H9 (cell line): Measurements from ENCODE around the gene IRF6. TPM values are rescaled to one million over a fixed set of nuclear protein-coding genes. Genes with fewer than 3 reads are reported as not detected.

Experiments used
- DNase-seq: peaks from one replicate; pipeline ENCODE4 v3.0.0-alpha.2; 2017
- H2AFZ ChIP-seq: one replicate; pipeline ENCODE4 v1.6.1; 2013; ENCODE audit warnings: mild to moderate bottlenecking, low read length, control low read depth, moderate library complexity
- H2AK5ac ChIP-seq: 2 replicates; pipeline ENCODE4 v1.6.1; 2013; ENCODE audit warnings: low read length, control low read depth, mixed read lengths; ENCODE audit not compliant: insufficient read length
- H2BK120ac ChIP-seq: one replicate; pipeline ENCODE4 v1.6.1; 2013; ENCODE audit warnings: low read depth, mild to moderate bottlenecking, low read length, control low read depth, inconsistent platforms; ENCODE audit not compliant: poor library complexity, severe bottlenecking
- H2BK12ac ChIP-seq: 2 replicates; pipeline ENCODE4 v1.6.1; 2013; ENCODE audit warnings: low read length, control low read depth, mixed read lengths, low read depth; ENCODE audit not compliant: insufficient read length
- H2BK15ac ChIP-seq: 2 replicates; pipeline ENCODE4 v1.6.1; 2013; ENCODE audit warnings: low read depth, low read length, control low read depth
- H2BK20ac ChIP-seq: one replicate; pipeline ENCODE4 v1.6.1; 2013; ENCODE audit warnings: low read depth, mild to moderate bottlenecking, low read length, control low read depth, inconsistent platforms; ENCODE audit not compliant: poor library complexity, severe bottlenecking
- H2BK5ac ChIP-seq: 2 replicates; pipeline ENCODE4 v1.6.1; 2013; ENCODE audit warnings: low read length, control low read depth, mixed read lengths; ENCODE audit not compliant: insufficient read length
- H3K14ac ChIP-seq: 2 replicates; pipeline ENCODE4 v1.6.1; 2013; ENCODE audit warnings: low read length, control low read depth; ENCODE audit not compliant: insufficient read depth
- H3K18ac ChIP-seq: 2 replicates; pipeline ENCODE4 v1.6.1; 2013; ENCODE audit warnings: low read depth, mild to moderate bottlenecking, mixed read lengths, low read length, control low read depth; ENCODE audit not compliant: insufficient read length
- H3K23ac ChIP-seq: 2 replicates; pipeline ENCODE4 v1.6.1; 2013; ENCODE audit warnings: low read length, control low read depth, mixed read lengths, low read depth; ENCODE audit not compliant: insufficient read length
- H3K23me2 ChIP-seq: 2 replicates; pipeline ENCODE4 v1.6.1; 2013; ENCODE audit warnings: low read depth, mild to moderate bottlenecking, mixed read lengths, low read length, control low read depth; ENCODE audit not compliant: insufficient read length, poor library complexity, severe bottlenecking
- H3K27ac ChIP-seq: 2 replicates; pipeline ENCODE4 v1.5.1; 2013; ENCODE audit warnings: low read length, control low read depth, mixed read lengths, low read depth; ENCODE audit not compliant: insufficient read length
- H3K27me3 ChIP-seq: 2 replicates; pipeline ENCODE4 v1.6.1; 2013; ENCODE audit warnings: low read length, control low read depth, inconsistent platforms; ENCODE audit not compliant: insufficient read depth
- H3K4ac ChIP-seq: 2 replicates; pipeline ENCODE4 v1.6.1; 2013; ENCODE audit warnings: low read depth, mild to moderate bottlenecking, control low read depth, inconsistent platforms, low read length, moderate library complexity
- H3K4me1 ChIP-seq: 2 replicates; pipeline ENCODE4 v1.6.1; 2013; ENCODE audit warnings: low read length, control low read depth, inconsistent platforms; ENCODE audit not compliant: insufficient read depth
- H3K4me2 ChIP-seq: 2 replicates; pipeline ENCODE4 v1.6.1; 2013; ENCODE audit warnings: low read length, control low read depth, mixed read lengths; ENCODE audit not compliant: insufficient read length, insufficient read depth
- H3K56ac ChIP-seq: 2 replicates; pipeline ENCODE4 v1.6.1; 2013; ENCODE audit warnings: low read depth, mild to moderate bottlenecking, mixed read lengths, low read length, control low read depth; ENCODE audit not compliant: insufficient read length
- H3K79me1 ChIP-seq: 2 replicates; pipeline ENCODE4 v1.6.1; 2013; ENCODE audit warnings: low read depth, mild to moderate bottlenecking, moderate library complexity, low read length, control low read depth, inconsistent platforms; ENCODE audit not compliant: insufficient read depth, poor library complexity, severe bottlenecking
- H3K79me2 ChIP-seq: 2 replicates; pipeline ENCODE4 v1.6.1; 2013; ENCODE audit warnings: low read length, control low read depth, inconsistent platforms; ENCODE audit not compliant: insufficient read depth
- H3K9ac ChIP-seq: 2 replicates; pipeline ENCODE4 v1.6.1; 2013; ENCODE audit warnings: low read length, control low read depth, mixed read lengths; ENCODE audit not compliant: insufficient read length; ENCODE audit errors: extremely low read depth
- H3K9me3 ChIP-seq: one replicate; pipeline ENCODE4 v1.6.1; 2013; ENCODE audit warnings: low read depth, low read length, inconsistent platforms; ENCODE audit not compliant: control insufficient read depth
- H3T11ph ChIP-seq: one replicate; pipeline ENCODE4 v1.6.1; 2013; ENCODE audit warnings: mild to moderate bottlenecking, low read length, control low read depth, inconsistent platforms
- H4K20me1 ChIP-seq: one replicate; pipeline ENCODE4 v1.6.1; 2013; ENCODE audit not compliant: control insufficient read depth, insufficient read length, insufficient read depth
- H4K5ac ChIP-seq: 2 replicates; pipeline ENCODE4 v1.6.1; 2013; ENCODE audit warnings: low read depth, mild to moderate bottlenecking, mixed read lengths, low read length, control low read depth; ENCODE audit not compliant: insufficient read length
- H4K8ac ChIP-seq: replicated peaks from 2 replicates; pipeline ENCODE4 v1.6.1; 2013; ENCODE audit warnings: low read length, control low read depth, mixed read lengths, low read depth; ENCODE audit not compliant: insufficient read length
- H4K91ac ChIP-seq: 2 replicates; pipeline ENCODE4 v1.6.1; 2013; ENCODE audit warnings: low read depth, mild to moderate bottlenecking, moderate library complexity, mixed read lengths, low read length, control low read depth; ENCODE audit not compliant: insufficient read length
- H3K27ac Mint-ChIP-seq, 3 experiments: 2 replicates in 2 of 3; 3 replicates in 1 of 3; pipeline ENCODE4 v1.8.0; 2020 to 2021; ENCODE audit warnings: mixed read lengths in 3 of 3, mild to moderate bottlenecking in 1 of 3, moderate library complexity in 1 of 3
- H3K27me3 Mint-ChIP-seq: 2 replicates; pipeline ENCODE4 v1.8.0; 2021; ENCODE audit warnings: low read depth, mild to moderate bottlenecking, moderate library complexity, mixed read lengths
- H3K36me3 Mint-ChIP-seq, 3 experiments: 2 replicates in 2 of 3; 3 replicates in 1 of 3; pipeline ENCODE4 v1.8.0; 2020 to 2021; ENCODE audit warnings: low read depth in 3 of 3, mixed read lengths in 3 of 3; ENCODE audit not compliant: insufficient read depth in 1 of 3
- H3K4me1 Mint-ChIP-seq, 2 experiments: 2 replicates each; pipeline ENCODE4 v1.8.0; 2020; ENCODE audit warnings: mixed read lengths in 2 of 2
- H3K4me3 Mint-ChIP-seq, 2 experiments: 2 replicates in 1 of 2; 3 replicates in 1 of 2; pipeline ENCODE4 v1.8.0; 2020 to 2021; ENCODE audit warnings: mild to moderate bottlenecking in 2 of 2, mixed read lengths in 2 of 2, moderate library complexity in 1 of 2
- H3K9me3 Mint-ChIP-seq, 2 experiments: 2 replicates in 1 of 2; 3 replicates in 1 of 2; pipeline ENCODE4 v1.8.0; 2020; ENCODE audit warnings: mild to moderate bottlenecking in 2 of 2, mixed read lengths in 2 of 2, moderate library complexity in 1 of 2
- WGBS: extraction: QIAGEN DNeasy Blood & Tissue Kit; methylation state at CpG from one replicate; pipeline ENCODE4 v1.1.7; 2013; ENCODE audit warnings: missing lambda C conversion rate, low lambda C conversion rate, mixed read lengths; ENCODE audit not compliant: insufficient read length; ENCODE audit errors: extremely low coverage; 5-methylcytosine and 5-hydroxymethylcytosine counted together
- total RNA-seq: library from RNA; stranded (reverse); gene quantifications from 2 replicates; pipeline ENCODE4 v1.2.1, GENCODE V29; 2021
- TF ChIP-seq, protein P1 (sequence below): fragments of 200-600 bp; sonication (generic); conservative IDR thresholded peaks from 3 replicates; pipeline ENCODE4 v1.8.0; 2021; ENCODE audit warnings: antibody characterized with exemption, mild to moderate bottlenecking

IRF6 gene
- total RNA-seq, 1 experiment from 2014 or later = 7.1 TPM

DNA sequence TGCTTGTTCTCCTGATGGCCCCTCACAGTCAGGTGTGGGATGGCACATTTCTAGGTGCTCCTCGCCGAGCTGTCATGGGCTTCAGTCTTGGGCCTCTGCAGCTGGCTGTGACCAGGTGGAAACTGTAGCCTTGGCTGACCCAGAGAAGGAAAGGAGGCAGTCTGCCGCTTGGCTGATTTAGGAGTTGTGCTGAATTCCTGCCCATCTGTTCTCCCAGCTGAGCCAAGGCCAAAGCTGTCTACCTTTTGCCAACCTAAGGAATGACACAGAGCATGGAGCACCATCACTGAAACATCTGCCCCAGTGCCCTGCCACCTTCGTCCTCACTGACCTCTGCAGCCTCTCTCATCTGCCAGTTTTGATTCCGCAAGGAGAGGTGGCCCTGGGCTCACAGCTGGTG, 49.7 kb upstream of the IRF6 start:
- Mint-ChIP-seq H3K9me3 (no peaks in the 10 kb centered on the region), H3K27ac (no peak overlapping the region), H3K4me1 (0 out of 4 replicates have a peak, but pooled peaks cover 0 to under 1% of the 10 kb centered on the region in 2 experiments), H3K36me3 (peaks cover 17 to 42% (median 28%) of the 10 kb centered on the region in 3 experiments; a peak in 6 of 7 replicates), H3K4me3 (no peak overlapping the region), H3K27me3 (no peaks in the 10 kb centered on the region)
- Histone ChIP-seq H3K4ac (no peak overlapping the region), H3K23me2 (no peaks in the 10 kb centered on the region), H2BK15ac (no peak overlapping the region), H2BK20ac (no peak overlapping the region), H4K8ac (no peak overlapping the region), H2AK5ac (no peak overlapping the region), H2BK12ac (no peak overlapping the region), H4K5ac (no peak overlapping the region), H2BK120ac (no peak overlapping the region), H3K9ac (no peak overlapping the region), H3K56ac (no peak overlapping the region), H3K14ac (no peak overlapping the region), H3K9me3 (no peaks in the 10 kb centered on the region), H3T11ph (no peak overlapping the region), H3K4me2 (no peak overlapping the region), H3K79me1 (no peaks in the 10 kb centered on the region), H3K27ac (no peak overlapping the region), H4K91ac (no peak overlapping the region), H3K79me2 (no peaks in the 10 kb centered on the region), H4K20me1 (no peaks in the 10 kb centered on the region), H3K18ac (no peak overlapping the region), H2BK5ac (no peak overlapping the region), H3K23ac (no peak overlapping the region), H3K27me3 (no peaks in the 10 kb centered on the region), H2AFZ (no peak overlapping the region), H3K4me1 (no peaks in the 10 kb centered on the region)
- DNase-seq = no peak
- no CpG with 5 or more reads among the region's 5 CpGs for WGBS
- TF ChIP-seq, protein P1, sequence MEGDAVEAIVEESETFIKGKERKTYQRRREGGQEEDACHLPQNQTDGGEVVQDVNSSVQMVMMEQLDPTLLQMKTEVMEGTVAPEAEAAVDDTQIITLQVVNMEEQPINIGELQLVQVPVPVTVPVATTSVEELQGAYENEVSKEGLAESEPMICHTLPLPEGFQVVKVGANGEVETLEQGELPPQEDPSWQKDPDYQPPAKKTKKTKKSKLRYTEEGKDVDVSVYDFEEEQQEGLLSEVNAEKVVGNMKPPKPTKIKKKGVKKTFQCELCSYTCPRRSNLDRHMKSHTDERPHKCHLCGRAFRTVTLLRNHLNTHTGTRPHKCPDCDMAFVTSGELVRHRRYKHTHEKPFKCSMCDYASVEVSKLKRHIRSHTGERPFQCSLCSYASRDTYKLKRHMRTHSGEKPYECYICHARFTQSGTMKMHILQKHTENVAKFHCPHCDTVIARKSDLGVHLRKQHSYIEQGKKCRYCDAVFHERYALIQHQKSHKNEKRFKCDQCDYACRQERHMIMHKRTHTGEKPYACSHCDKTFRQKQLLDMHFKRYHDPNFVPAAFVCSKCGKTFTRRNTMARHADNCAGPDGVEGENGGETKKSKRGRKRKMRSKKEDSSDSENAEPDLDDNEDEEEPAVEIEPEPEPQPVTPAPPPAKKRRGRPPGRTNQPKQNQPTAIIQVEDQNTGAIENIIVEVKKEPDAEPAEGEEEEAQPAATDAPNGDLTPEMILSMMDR = no peak
